IPS-18a (cell line): ENCODE results near the gene CCT6A.
"Not testable (repeated sequence)": the region's sequence is repeated elsewhere in the genome, so short reads cannot be mapped to it uniquely, and the experiment has no call there.

Experiments used
- H3K27ac ChIP-seq: one replicate; pipeline ENCODE4 v1.5.1; 2013; ENCODE audit warnings: low read length
- H3K27me3 ChIP-seq: one replicate; pipeline ENCODE4 v1.6.1; 2013; ENCODE audit warnings: mild to moderate bottlenecking, low read length; ENCODE audit not compliant: control insufficient read depth, insufficient read depth
- H3K36me3 ChIP-seq: one replicate; pipeline ENCODE4 v1.6.1; 2013; ENCODE audit warnings: low read depth, low read length; ENCODE audit not compliant: control insufficient read depth
- H3K4me1 ChIP-seq: one replicate; pipeline ENCODE4 v1.6.1; 2013; ENCODE audit warnings: low read depth, low read length; ENCODE audit not compliant: control insufficient read depth
- H3K4me3 ChIP-seq: one replicate; pipeline ENCODE4 v1.5.1; 2013; ENCODE audit warnings: low read length
- H3K9ac ChIP-seq: one replicate; pipeline ENCODE4 v1.6.1; 2013; ENCODE audit warnings: mild to moderate bottlenecking, low read length, moderate library complexity
- H3K9me3 ChIP-seq: one replicate; pipeline ENCODE4 v1.6.1; 2013; ENCODE audit warnings: low read depth, low read length; ENCODE audit not compliant: control insufficient read depth

Gene CCT6A

GRCh38 chr7:56031556-56031955 lies 20.0 kb upstream of the CCT6A start:
- not testable (repeated sequence) for H3K27me3 ChIP-seq, H3K27ac ChIP-seq, H3K9ac ChIP-seq, H3K4me1 ChIP-seq, H3K9me3 ChIP-seq, H3K4me3 ChIP-seq
- peaks cover 35% of the 10 kb centered on the region for H3K36me3 ChIP-seq

GRCh38 chr7:56032578-56032977 lies 19.0 kb upstream of the CCT6A start:
- not testable (repeated sequence) for H3K4me1 ChIP-seq, H3K27ac ChIP-seq, H3K9me3 ChIP-seq, H3K4me3 ChIP-seq, H3K9ac ChIP-seq, H3K27me3 ChIP-seq
- H3K36me3 ChIP-seq: peaks cover 35% of the 10 kb centered on the region

- Histone ChIP-seq H3K4me3 (peak overlapping the region; percentile 72), H3K9me3 (no peaks in the 10 kb centered on the region), H3K4me1 (no peaks in the 10 kb centered on the region), H3K27me3 (no peaks in the 10 kb centered on the region), H3K9ac (peak overlapping the region; percentile 78), H3K36me3 (peaks cover 24% of the 10 kb centered on the region), H3K27ac (peak overlapping the region; percentile 13)
These were observed 17.7 kb upstream of the CCT6A start for GRCh38 chr7:56033671-56034432.

- Histone ChIP-seq H3K36me3 (peaks cover 9% of the 10 kb centered on the region), H3K27me3 (no peaks in the 10 kb centered on the region), H3K9ac (no peak overlapping the region), H3K9me3 (no peaks in the 10 kb centered on the region), H3K4me3 (no peak overlapping the region), H3K27ac (no peak overlapping the region), H3K4me1 (no peaks in the 10 kb centered on the region)
These were observed 10.8 kb upstream of the CCT6A start for GRCh38 chr7:56040730-56041129.

- not testable (repeated sequence) for H3K9me3 ChIP-seq, H3K27me3 ChIP-seq, H3K4me1 ChIP-seq, H3K36me3 ChIP-seq, H3K27ac ChIP-seq, H3K4me3 ChIP-seq, H3K9ac ChIP-seq
These were observed 5.8 kb upstream of the CCT6A start for GRCh38 chr7:56045758-56046157.

GRCh38 chr7:56046721-56047445 lies 4.7 kb upstream of the CCT6A start:
- Histone ChIP-seq H3K4me3 (no peak overlapping the region), H3K4me1 (peaks cover 6% of the 10 kb centered on the region), H3K27ac (no peak overlapping the region)

GRCh38 chr7:56047446-56048116 lies 4.0 kb upstream of the CCT6A start:
- not testable (repeated sequence) for H3K27me3 ChIP-seq, H3K36me3 ChIP-seq, H3K9ac ChIP-seq, H3K9me3 ChIP-seq, H3K4me1 ChIP-seq, H3K4me3 ChIP-seq, H3K27ac ChIP-seq

More at GRCh38 chr7:56046721-56047445, 4.7 kb upstream of the CCT6A start:
- no peak overlapping the region for H3K9ac ChIP-seq
- no peaks in the 10 kb centered on the region for H3K9me3 ChIP-seq
- H3K36me3 ChIP-seq: peaks cover 5% of the 10 kb centered on the region
- no peaks in the 10 kb centered on the region for H3K27me3 ChIP-seq

- Histone ChIP-seq H3K27ac (no peak overlapping the region), H3K4me1 (peaks cover 10% of the 10 kb centered on the region), H3K9me3 (no peaks in the 10 kb centered on the region), H3K4me3 (no peak overlapping the region), H3K9ac (no peak overlapping the region), H3K27me3 (no peaks in the 10 kb centered on the region), H3K36me3 (peaks cover 6% of the 10 kb centered on the region)
These were observed 3.3 kb upstream of the CCT6A start for GRCh38 chr7:56048245-56048644.

- H3K4me1 ChIP-seq: peaks cover 12% of the 10 kb centered on the region
- H3K4me3 ChIP-seq, H3K9me3 ChIP-seq, H3K9ac ChIP-seq, H3K27ac ChIP-seq, H3K27me3 ChIP-seq: not testable (repeated sequence)
- H3K36me3 ChIP-seq: peaks cover 11% of the 10 kb centered on the region
These were observed 2.8 kb upstream of the CCT6A start for GRCh38 chr7:56048763-56049162.

- peaks cover 33% of the 10 kb centered on the region for H3K36me3 ChIP-seq
- no peaks in the 10 kb centered on the region for H3K9me3 ChIP-seq
- peak overlapping the region; percentile 94 for H3K27ac ChIP-seq
- H3K4me1 ChIP-seq: peaks cover 12% of the 10 kb centered on the region
- no peaks in the 10 kb centered on the region for H3K27me3 ChIP-seq
- H3K9ac ChIP-seq: peak overlapping the region; percentile 85
- peak overlapping the region; percentile 71 for H3K4me3 ChIP-seq
These were observed 569 bp upstream of the CCT6A start for GRCh38 chr7:56051053-56051338.

GRCh38 chr7:56053379-56053778 lies 1.8 kb downstream of the CCT6A start:
- no peaks in the 10 kb centered on the region for H3K9me3 ChIP-seq
- H3K9ac ChIP-seq: peak overlapping the region; percentile 85

More at GRCh38 chr7:56053379-56053778, 1.8 kb downstream of the CCT6A start:
- Histone ChIP-seq H3K36me3 (peaks cover 57% of the 10 kb centered on the region), H3K27ac (no peak overlapping the region), H3K4me3 (peak overlapping the region; percentile 71), H3K4me1 (peaks cover 12% of the 10 kb centered on the region), H3K27me3 (no peaks in the 10 kb centered on the region)
